Stimulated activated CD4-positive, alpha-beta T cell treated with anti-CD3 and anti-CD28 coated beads, TNF-alpha, amount 100 ng/mL, for 24 hours (primary cell): Measurements from ENCODE around the gene ZEB1.
"Not testable (repeated sequence)": the region's sequence is repeated elsewhere in the genome, so short reads cannot be mapped to it uniquely, and the experiment has no call there.

Experiments
- DNase-seq, 3 experiments: peaks; one replicate each; pipeline ENCODE4 v3.0.0-alpha.2; 2020; ENCODE audit warnings: low read depth in 3 of 3

Gene ZEB1

DNA sequence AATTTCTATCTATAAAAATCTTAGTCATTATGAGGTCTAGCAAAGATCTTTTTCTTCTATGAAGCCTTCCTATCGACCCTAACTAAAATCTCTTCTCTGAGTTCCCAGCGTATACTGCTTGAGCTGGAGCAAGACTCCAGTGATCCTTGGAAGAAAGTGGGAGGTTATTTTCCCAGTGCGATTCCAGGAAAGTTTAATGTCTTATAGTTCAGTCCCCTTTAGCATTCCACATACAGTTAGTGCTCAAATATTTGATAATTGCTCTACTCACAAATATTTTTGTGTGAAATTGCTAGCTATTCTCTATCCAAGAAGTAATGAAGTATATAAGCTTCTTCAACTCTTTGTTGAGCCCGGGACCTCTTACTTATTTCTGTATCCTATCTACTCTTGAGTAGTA lies 47.7 kb downstream of the ZEB1 start:
- no peak for DNase-seq

DNA sequence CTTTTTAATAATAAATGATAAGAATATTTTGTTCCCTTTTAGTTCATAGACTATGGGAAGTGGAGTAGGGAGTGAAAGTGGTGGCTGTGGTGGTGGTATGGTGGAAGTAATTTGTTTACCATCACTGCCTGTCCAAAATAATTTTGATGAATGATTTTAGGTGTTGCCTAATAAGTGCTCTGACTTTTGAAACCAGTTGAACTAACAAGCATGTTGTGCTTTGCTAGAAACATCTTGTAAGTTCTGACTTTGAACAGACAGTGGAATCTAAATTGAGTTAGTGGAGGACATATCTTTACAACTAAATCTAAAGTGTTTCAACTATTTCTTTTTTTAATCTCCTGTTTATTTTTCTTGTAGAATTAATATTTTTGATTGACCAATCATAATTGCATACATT lies 49.7 kb downstream of the ZEB1 start:
- DNase-seq = no peak

DNA sequence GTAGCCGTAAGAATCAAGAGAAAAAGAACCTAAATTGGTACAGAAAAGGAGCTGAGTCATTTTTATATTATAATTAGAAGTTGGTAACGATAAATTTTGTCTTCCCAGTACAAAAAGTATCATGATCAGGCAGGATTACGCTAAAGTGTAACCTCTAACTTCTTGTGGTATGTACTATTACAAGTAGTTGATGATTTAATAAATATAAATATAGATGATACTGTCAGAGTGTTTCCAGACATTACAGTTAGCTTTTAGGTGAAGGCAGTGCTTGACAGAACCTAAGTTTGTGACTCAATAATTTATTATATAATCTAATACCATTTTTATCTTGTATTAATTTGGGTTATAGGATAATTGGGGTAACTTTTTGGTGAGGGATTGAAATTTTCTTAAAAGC lies 53.4 kb downstream of the ZEB1 start:
- no peak for DNase-seq

DNA sequence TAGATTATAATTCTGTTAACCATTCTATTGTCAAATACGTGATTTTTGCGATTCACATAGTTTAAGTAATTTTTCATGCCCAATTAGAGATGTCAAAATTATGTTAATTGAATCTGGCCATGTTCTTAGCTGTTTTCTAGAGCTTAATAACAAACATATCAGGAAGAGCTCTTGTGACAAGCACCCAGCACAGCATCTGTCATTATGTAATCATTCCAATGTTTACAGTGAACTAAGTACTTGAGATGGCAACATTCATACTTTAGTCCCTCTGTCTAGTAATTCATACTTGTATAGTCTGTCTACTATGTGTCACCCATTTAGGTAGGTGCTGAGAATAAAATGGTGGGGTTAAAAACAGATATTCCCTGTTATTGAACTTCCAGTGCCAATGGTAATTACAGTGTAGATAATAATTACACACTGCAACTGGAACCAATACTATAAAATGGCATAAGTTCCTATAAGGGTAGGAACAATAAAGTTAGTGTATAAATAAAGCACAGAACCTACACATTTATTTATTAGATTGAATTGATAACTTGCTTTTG lies 55.2 kb downstream of the ZEB1 start:
- no peak for DNase-seq

DNA sequence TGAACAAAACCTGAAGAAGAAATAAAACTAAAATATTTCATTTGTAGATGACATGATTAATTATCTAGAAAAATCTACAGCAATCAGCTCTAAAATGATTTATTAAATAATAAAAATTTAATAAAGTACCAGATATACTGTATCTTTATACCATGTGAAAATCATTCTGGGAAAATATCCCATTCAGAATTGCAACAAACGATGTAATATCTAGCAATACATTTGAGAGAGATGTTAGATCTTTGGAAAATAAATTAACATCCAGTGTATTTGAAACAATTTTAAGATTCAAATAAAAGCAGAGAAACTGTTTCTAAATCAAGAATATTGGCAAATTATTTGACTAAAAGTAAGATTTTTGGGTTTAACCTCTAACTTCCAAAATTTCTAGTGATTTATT lies 62.2 kb downstream of the ZEB1 start:
- no peak for DNase-seq

DNA sequence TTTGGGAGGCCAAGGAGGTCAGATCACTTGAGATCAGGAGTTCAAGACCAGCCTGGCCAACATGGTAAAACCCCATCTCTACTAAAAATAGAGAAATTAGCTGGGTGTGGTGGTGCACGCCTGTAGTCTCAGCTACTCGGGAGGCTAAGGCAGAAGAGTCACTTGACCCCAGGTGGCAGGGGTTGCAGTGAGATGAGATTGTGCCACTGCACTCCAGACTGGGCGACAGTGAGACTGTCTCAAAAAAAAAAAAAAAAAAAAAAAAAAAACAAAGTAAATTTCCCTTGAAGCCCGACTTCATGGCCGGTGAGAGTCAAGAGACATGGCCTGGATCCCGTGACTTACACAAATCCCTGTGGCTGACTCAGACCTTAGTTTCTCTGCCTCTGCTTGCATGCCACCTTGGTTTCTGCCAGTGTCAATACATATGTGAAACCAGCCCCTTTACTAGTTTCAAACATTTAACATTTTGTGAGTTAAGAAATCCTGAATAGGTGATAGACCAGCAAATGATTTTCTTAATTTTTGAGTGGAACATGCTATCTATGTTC lies 62.8 kb downstream of the ZEB1 start:
- DNase-seq = no peak

DNA sequence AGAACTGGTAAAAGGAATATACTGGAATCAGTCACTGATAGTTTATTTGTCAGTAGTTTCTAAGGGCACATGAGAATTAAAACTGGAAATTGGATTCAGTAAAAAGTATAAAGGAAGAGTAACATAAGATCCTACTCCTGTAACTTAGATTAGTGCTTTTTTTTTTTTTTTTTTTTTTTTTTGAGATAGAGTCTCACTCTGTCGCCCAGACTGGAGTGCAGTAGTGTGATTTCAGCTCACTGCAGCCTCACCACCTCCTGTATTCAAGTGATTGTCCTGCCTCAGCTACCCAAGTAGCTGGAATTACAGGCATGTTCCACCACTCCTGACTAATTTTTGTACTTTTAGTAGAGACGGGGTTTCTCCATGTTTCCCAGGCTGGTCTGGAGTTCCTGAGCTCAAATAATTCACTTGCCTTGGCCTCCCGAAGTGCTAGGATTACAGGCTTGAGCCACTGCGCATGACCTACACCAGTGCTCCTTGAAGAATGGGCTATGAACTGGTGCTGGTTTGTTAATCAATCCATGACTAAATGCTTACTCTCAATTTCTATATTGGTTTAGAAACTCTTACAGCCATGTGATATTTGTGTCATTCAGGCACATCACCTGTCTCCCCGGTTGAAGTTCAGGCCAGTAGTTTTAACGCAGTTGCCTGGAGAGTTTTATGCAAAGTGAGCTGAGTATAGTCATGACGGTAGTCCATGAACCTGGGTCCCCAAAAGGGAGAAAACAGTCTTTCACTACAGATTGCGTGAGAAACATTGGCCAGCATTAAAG lies 65.0 kb downstream of the ZEB1 start:
- no peak for DNase-seq

DNA sequence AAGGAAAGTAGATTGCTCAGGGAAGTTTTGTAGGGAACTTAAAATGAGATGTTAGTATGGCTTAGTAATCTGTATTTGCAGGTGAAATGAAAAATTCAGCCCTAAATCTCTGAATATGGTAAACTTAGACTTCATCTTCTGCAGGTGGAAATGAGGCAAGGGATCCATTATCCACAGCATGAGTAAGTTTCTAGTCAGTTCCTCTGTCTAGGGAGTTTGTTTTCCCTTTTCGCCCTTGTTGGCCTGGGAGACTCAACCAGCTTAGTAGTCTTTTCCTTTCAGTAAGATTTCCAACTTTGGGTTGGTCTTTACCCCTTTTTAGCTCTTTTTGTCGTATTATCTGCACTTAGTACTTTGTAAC lies 65.6 kb downstream of the ZEB1 start:
- DNase-seq = no peak

DNA sequence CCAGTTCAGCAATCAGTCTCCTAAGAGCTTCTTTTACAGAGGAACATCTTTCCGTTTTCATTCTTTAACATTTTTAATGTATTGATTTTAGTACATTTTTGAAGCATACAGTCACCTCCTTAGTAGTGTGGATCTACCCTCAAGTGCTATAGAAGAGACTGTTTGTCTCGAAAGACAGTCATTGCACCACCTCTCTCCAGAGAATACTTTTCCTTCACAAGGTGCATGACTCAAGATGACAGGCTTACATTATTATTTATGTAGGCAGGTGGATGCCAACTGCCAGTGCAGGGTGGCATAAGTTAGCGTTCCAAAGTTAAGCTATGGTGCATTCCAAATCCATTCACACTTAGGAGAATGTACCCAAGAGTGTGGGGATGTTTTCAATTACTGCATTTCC lies 71.8 kb downstream of the ZEB1 start:
- DNase-seq = no peak

DNA sequence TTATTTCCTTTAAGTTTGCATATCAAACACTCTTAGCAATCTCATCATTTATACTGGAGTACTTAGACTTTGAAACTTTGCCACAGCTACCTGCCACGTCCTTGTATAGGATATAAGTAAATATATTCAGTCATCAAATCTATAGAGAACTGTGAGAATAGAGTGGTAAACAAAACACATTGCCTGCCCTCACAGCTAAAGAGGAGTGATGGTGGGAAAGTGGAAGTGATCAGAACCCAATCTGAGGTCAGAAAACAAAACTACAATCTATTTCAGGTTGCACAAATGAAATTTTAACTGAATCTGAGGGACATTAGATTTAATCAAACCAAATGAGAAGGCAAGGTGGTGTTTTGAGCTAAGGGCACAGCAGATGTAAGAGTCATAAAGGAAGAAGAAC lies 74.8 kb downstream of the ZEB1 start:
- DNase-seq = no peak

DNA sequence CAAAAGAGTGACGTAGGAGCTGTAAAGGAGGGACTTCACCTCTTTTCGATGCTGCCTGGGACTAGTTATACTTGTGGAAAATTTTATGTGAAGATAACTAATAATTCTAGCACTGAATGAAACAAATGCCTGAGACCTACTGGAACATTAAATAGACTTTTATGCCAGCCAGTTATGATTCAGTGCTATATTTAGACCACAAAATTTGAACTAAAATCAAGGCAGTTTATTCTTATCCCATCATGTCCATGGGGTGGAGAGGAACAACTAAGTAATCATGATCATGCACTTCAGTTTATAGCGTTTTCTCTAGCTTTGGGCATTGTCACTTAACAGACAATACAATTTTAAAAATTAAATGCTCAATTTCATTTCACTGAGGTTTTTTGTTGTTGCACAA lies 76.7 kb downstream of the ZEB1 start:
- no peak for DNase-seq

DNA sequence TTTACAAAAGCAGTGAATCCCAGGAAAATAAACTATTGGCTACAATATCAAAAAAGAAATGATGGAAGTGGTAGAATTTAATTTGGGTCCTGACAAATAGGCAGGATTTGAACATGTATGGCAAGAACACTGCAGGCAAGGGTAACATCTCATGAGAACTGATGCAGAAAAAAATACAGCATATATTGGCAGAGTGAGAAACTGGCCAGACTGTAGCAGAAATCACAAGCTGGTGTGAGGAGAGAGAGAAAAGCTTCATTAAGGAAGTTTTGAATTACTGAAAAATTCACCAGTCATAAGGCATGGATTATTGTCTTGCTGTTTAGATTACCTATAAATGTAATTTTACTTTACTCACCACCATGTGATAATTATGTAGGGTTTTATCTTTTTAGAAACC lies 77.4 kb downstream of the ZEB1 start:
- no peak for DNase-seq

DNA sequence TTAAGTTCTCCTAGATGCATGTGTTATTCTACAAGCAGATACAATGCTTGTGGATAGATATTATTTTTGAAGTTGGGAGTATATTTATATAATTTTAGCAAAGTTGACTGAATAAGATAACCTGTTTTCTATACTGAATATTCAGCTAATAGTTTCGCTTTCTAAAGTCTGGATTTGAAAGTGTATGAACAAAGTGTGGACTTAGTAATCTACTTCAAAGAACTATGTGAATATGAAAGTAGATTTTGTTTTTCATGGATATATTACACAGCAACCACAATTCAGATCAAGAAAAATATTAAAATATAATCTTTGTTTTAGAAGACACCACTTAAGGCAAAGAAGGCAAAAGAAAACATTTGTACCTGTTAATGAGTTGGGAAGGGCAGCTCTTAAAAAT lies 78.8 kb downstream of the ZEB1 start:
- DNase-seq = no peak

DNA sequence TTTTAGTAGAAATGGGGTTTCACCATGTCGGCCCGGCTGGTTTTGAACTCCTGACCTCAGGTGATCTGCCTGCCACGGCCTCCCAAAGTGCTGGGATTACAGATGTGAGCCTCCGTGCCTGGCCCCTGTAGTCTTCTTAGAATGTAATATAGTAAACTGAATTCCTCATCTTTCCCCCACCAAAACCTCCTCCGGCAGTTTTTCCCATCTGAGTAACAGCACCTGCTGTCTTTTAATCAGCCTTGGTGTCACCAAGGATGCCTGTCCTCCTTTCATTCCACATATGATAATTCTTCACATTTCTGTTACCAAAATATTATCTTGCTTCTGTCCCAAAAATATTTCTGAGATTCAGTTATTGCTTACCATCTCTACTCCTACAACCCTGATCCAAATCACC lies 80.2 kb downstream of the ZEB1 start:
- DNase-seq = no peak

DNA sequence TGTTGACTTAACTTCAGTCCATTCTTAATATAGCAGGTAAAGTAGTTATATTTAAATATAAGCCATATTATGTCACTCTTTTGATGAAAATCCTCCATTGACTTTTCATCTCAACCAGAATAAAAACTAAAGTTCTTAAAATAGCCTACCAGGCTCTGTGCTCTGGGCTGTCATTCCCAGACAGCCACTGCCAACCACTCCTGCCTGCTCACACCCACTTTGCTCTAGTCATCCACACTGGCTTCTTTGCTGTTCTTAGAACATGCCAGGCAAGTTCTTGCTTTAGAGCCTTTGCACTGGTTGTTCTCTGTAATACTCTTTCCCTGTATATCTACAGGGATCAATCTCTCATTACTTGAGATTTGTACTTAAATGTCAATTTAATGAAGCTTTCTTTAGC lies 80.6 kb downstream of the ZEB1 start:
- DNase-seq = no peak

DNA sequence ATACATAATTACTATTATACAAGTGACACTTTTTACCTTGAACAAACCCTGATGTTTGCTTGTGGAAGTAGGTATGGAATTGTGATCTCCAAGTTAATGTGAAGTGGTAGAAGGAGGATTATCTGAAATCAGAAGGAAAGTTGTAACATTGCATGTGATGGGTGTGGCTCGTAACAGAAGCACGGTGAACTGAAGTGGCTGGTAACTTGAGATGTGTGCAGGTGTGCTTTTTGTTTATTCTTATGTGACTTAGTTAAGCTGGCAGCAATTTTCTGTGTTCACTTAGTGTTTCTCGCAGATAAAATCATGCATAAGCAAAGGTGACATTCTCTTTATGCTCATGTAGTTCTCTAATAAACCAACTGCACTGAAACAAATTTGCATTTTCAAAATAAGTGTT lies 82.3 kb downstream of the ZEB1 start:
- DNase-seq = no peak

DNA sequence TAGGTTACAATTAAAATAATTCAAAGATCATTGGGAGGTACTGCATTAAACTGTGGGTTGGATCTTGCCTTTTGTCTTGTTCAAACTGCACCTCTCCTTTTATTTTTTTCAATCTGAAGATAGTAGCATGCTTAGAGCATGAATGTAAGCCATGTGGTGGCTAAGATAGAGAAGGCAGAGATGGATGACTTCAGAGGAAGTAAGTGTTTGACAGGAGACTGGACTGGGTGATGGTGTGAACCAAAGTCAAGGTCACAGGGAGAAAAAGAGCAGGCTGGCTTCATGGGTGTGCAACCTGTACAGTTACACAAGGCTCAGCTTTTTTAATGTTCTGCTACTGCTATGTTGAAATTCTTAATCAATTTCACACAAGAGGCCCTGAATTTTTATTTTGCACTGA lies 85.6 kb downstream of the ZEB1 start:
- no peak for DNase-seq

DNA sequence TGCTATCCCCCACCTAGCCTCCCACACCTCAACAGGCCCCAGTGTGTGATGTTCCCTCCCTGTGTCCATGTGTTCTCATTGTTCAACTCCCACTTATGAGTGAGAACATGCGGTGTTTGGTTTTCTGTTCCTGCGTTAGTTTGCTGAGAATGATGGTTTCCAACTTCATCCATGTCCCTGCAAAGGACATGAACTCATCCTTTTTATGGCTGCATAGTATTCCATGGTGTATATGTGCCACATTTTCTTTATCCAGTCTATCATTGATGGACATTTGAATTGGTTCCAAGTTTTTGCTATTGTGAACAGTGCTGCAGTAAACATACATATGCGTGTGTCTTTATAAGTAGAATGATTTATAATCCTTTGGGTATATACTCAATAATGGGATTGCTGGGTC lies 86.8 kb downstream of the ZEB1 start:
- not testable (repeated sequence) for DNase-seq

DNA sequence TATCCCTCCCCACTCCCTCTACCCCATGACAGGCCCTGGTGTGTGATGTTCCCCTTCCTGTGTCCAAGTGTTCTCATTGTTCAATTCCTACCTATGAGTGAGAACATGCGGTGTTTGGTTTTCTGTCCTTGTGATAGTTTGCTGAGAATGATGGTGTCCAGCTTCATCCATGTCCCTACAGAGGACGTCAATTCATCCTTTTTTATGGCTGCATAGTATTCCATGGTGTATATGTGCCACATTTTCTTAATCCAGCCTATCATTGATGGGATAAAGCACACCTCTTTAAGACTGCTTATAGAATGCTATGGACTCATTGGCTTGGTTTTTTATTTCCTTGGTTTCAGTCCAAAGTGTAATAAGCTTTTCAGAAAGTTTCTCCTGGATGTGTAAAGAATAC lies 93.4 kb downstream of the ZEB1 start:
- not testable (repeated sequence) for DNase-seq

DNA sequence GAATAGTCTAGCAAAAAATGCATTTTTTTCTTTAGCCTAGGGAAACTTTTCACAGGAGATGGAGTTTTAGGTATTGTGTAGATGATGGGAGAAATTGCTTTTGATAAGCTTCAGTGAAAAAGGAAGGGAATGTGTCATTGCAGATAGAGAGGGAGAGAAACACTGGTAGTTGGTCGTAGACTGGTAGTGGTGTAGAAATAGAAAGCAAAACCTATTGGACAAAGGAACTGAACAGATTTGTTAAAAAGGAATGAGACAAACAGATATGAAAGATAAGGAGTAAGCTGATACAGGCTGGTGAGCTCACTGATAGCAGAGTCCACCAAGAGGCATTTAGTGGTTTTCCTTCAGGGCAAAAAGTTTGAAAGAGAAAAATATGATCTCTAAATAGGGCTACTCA lies 94.3 kb downstream of the ZEB1 start:
- DNase-seq = no peak

DNA sequence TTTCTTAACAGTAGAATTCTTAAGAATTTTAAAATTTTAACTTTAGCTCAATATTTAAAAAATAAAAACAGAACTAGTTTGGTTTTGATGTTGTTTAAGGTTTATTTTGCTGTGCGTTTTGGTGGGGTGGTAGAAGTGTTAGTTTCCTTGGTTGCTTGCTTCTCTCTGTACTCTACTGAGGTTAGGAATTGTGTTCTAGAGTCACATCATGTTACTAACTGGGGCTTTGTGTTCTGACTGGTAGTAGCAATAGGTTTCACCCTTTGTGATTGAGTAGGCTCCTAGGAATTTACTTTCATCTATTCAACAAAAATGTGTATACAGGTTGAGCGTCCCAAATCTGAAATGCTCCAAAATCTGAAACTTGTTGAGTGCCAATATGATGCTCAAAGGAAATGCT lies 99.5 kb downstream of the ZEB1 start:
- no peak for DNase-seq

DNA sequence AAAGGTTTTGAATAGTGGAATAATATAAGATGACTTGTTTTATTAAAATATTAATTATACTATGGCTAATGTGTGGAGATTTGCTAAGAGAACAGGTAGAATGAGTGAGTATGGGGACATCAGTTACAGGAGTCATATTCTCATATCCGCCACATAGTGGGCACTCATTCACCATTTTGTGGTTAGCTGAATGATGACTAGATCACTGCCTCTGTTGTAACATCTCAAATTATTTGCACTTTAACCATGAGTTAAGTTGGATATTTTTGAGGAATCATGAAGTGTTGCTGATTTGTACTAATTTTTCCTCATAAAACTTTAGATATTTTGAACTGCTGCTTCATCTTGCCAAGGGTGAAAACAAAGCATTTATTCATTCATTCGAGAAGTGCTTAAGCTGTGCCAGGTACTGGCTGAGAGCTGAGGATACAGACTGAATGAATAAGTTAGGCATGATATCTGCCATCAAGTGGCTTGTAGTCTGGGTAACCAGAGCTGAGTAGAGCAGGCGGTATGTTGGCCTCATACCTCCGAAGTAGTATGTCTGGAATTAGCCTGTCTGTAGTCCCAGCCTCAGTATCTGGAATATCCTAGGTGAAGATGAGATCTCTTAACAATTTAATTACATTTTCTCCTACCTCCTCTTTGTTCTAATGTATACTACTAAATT lies 100.5 kb downstream of the ZEB1 start:
- DNase-seq = no peak

DNA sequence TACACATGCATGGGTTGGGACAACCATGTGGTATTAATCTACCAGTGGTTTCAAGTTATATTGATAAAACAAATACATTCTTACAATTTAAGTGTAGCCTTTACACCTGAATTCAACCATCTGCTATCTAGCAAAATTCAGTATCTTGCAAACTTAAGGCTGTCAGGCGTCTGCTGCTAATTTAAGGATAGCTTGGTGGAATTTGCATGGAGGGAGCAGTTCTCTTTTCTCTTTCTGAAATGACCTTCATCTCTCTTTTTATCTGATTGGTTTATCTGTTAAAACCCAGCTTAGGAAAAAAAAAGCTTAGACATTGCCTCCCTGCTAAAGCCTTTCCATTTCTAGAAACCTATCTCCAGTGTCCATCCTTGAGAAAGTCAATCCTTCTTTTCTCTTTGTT lies 102.3 kb downstream of the ZEB1 start:
- DNase-seq = no peak
